HEK293 (cell line): ENCODE results near the gene ADM5.

Experiments used
- HOXA7 ChIP-seq: sonication (generic); formaldehyde crosslinking; IDR thresholded peaks from 2 replicates; pipeline ENCODE4 v1.8.1; 2022; ENCODE audit warnings: missing genetic modification reagents, borderline replicate concordance
- ZNF114 ChIP-seq: fragments of 450-650 bp; formaldehyde crosslinking; IDR thresholded peaks from 2 replicates; pipeline ENCODE4 v1.5.0; 2017; ENCODE audit warnings: missing biosample characterization, missing genetic modification characterization
- ZNF449 ChIP-seq: fragments of 450-650 bp; formaldehyde crosslinking; IDR thresholded peaks from 2 replicates; pipeline ENCODE4 v1.5.1; 2017; ENCODE audit warnings: missing biosample characterization, mild to moderate bottlenecking, missing genetic modification characterization, moderate library complexity
- TF ChIP-seq, protein P1 (sequence below): fragments of 450-650 bp; formaldehyde crosslinking; IDR thresholded peaks from 2 replicates; pipeline ENCODE4 v1.5.1; 2016; ENCODE audit warnings: missing biosample characterization, missing genetic modification characterization
- TF ChIP-seq, protein P2 (sequence below): fragments of 450-650 bp; formaldehyde crosslinking; IDR thresholded peaks from 2 replicates; pipeline ENCODE4; 2016; ENCODE audit warnings: missing biosample characterization, missing genetic modification characterization
- TF ChIP-seq, protein P3 (sequence below): fragments of 450-650 bp; formaldehyde crosslinking; IDR thresholded peaks from 2 replicates; pipeline ENCODE4 v1.5.1; 2016; ENCODE audit warnings: missing biosample characterization, missing genetic modification characterization

- TF ChIP-seq, protein P1, sequence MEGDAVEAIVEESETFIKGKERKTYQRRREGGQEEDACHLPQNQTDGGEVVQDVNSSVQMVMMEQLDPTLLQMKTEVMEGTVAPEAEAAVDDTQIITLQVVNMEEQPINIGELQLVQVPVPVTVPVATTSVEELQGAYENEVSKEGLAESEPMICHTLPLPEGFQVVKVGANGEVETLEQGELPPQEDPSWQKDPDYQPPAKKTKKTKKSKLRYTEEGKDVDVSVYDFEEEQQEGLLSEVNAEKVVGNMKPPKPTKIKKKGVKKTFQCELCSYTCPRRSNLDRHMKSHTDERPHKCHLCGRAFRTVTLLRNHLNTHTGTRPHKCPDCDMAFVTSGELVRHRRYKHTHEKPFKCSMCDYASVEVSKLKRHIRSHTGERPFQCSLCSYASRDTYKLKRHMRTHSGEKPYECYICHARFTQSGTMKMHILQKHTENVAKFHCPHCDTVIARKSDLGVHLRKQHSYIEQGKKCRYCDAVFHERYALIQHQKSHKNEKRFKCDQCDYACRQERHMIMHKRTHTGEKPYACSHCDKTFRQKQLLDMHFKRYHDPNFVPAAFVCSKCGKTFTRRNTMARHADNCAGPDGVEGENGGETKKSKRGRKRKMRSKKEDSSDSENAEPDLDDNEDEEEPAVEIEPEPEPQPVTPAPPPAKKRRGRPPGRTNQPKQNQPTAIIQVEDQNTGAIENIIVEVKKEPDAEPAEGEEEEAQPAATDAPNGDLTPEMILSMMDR (tag by site-specific recombination): no peak
- no peak for TF ChIP-seq ZNF114 (tag by site-specific recombination)
- TF ChIP-seq, protein P2, sequence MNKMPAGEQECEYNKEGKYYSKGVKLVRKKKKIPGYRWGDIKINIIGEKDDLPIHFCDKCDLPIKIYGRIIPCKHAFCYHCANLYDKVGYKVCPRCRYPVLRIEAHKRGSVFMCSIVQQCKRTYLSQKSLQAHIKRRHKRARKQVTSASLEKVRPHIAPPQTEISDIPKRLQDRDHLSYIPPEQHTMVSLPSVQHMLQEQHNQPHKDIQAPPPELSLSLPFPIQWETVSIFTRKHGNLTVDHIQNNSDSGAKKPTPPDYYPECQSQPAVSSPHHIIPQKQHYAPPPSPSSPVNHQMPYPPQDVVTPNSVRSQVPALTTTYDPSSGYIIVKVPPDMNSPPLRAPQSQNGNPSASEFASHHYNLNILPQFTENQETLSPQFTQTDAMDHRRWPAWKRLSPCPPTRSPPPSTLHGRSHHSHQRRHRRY: no peak
- no peak for TF ChIP-seq ZNF449 (tag by site-specific recombination)
- TF ChIP-seq, protein P3, sequence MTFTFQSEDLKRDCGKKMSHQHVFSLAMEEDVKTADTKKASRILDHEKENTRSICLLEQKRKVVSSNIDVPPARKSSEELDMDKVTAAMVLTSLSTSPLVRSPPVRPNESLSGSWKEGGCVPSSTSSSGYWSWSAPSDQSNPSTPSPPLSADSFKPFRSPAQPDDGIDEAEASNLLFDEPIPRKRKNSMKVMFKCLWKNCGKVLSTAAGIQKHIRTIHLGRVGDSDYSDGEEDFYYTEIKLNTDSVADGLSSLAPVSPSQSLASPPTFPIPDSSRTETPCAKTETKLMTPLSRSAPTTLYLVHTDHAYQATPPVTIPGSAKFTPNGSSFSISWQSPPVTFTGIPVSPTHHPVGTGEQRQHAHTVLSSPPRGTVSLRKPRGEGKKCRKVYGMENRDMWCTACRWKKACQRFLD (tag by site-specific recombination): no peak
- TF ChIP-seq HOXA7 (CRISPR knock-in tag): no peak
Observed at GRCh38 chr19:49683814-49684250, 5.6 kb upstream of the ADM5 start.
